Measurements from ENCODE around the gene TSPAN4. TPM values are rescaled to one million over a fixed set of nuclear protein-coding genes. Genes with fewer than 3 reads are reported as not detected.
A peak's percentile ranks its signal among the peaks of the same experiment; 100 is the strongest.

TSPAN4 gene
- total and polyA plus RNA-seq, 9 of the 15 experiments (the other 6 are each of a cell fraction or from before 2014, with no cell fraction given), result 0.07 to 31.0 (median 15.7) TPM

DNA sequence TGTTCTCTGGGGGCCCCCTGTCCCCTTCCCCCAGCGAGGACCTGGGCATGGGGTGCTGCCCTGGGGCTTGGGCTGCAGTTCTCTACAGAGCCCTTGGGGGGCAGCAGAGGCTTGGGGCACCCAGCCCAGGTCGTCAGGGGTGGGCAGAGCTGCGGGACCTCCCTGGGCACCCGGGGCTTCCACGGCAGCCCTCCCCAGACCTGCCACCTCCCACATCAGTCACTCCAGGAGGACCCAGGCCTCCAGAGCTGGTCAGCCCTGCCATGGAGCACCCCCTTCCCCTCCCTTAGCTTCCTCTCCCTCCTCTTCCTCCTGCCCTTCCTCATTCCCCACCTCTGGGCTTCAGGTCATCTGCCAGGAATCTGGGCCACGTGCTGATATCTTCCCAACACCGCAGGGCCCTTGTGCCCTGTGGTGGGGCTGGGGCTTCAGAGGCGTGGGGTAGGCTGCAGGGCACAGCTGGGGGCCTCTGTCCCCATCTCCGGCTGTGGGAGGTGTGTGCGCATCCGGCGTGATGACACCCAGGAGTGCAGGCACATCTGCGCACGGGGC, 5.8 kb downstream of the TSPAN4 start (continued):
- TF ChIP-seq MLX (CRISPR knock-in tag; conservative IDR thresholded peaks at IDR 0.05), result no peak
- TF ChIP-seq ZFPM2 (CRISPR knock-in tag; IDR thresholded peaks at IDR 0.05), result no peak
- TF ChIP-seq SRSF7 (optimal IDR thresholded peaks at IDR 0.05; ENCODE audit: low read depth, low read length), result no peak
- no peak for TF ChIP-seq MAFK (IDR thresholded peaks at IDR 0.05; ENCODE audit: low read length)
- no peak for TF ChIP-seq ZNF740 (CRISPR knock-in tag; IDR thresholded peaks at IDR 0.05)
- no peak for TF ChIP-seq ZNF740 (tag; IDR thresholded peaks at IDR 0.05)
- TF ChIP-seq NFATC3 (IDR thresholded peaks at IDR 0.05), result no peak
- TF ChIP-seq, protein P1, sequence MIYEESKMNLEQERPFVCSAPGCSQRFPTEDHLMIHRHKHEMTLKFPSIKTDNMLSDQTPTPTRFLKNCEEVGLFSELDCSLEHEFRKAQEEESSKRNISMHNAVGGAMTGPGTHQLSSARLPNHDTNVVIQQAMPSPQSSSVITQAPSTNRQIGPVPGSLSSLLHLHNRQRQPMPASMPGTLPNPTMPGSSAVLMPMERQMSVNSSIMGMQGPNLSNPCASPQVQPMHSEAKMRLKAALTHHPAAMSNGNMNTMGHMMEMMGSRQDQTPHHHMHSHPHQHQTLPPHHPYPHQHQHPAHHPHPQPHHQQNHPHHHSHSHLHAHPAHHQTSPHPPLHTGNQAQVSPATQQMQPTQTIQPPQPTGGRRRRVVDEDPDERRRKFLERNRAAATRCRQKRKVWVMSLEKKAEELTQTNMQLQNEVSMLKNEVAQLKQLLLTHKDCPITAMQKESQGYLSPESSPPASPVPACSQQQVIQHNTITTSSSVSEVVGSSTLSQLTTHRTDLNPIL (CRISPR knock-in tag; IDR thresholded peaks at IDR 0.05), result no peak
- TF ChIP-seq SMC3 (conservative IDR thresholded peaks at IDR 0.05; ENCODE audit: insufficient read depth, low read depth, low read length), result peak; percentile 50
- TF ChIP-seq XRCC3 (IDR thresholded peaks at IDR 0.05), result no peak
- TF ChIP-seq ZC3H4 (CRISPR knock-in tag; IDR thresholded peaks at IDR 0.05; ENCODE audit: borderline replicate concordance), result no peak
- no peak for TF ChIP-seq TAL1 (IDR thresholded peaks at IDR 0.05)
- no peak for TF ChIP-seq SMARCA4 (IDR thresholded peaks at IDR 0.05)
- no peak for TF ChIP-seq MBD2 (IDR thresholded peaks at IDR 0.05; ENCODE audit: borderline replicate concordance, low read depth)
- TF ChIP-seq ZNF253 (CRISPR knock-in tag; conservative IDR thresholded peaks at IDR 0.05), result no peak
- TF ChIP-seq ZNF277 (CRISPR knock-in tag; IDR thresholded peaks at IDR 0.05; ENCODE audit: borderline replicate concordance), result no peak
- no peak for TF ChIP-seq CEBPG (CRISPR knock-in tag; IDR thresholded peaks at IDR 0.05)
- no peak for TF ChIP-seq CEBPG (tag; conservative IDR thresholded peaks at IDR 0.05 in 1 of 2, IDR thresholded peaks at IDR 0.05 in 1 of 2)
- peak; percentile 28; the same call in 1 of the 2 replicates for TF ChIP-seq TFAP4 (CRISPR knock-in tag; IDR thresholded peaks at IDR 0.05; ENCODE audit: borderline replicate concordance)

All from K562 (cell line).